K562 (cell line): ENCODE data around the gene OR4L1. TPM values are rescaled to one million over a fixed set of nuclear protein-coding genes. Genes with fewer than 3 reads are reported as not detected.

Experiments used
- ARID1B ChIP-seq: fragments of 450-650 bp; IDR thresholded peaks from 2 replicates; pipeline ENCODE4 v1.6.1; 2016; ENCODE audit warnings: antibody characterized with exemption, mild to moderate bottlenecking, inconsistent platforms
- ATF7 ChIP-seq: fragments of 450-650 bp; IDR thresholded peaks from 2 replicates; pipeline ENCODE4 v1.7.1; 2014; ENCODE audit warnings: mild to moderate bottlenecking, moderate library complexity
- EHMT2 ChIP-seq: fragments of 450-650 bp; IDR thresholded peaks from 2 replicates; pipeline ENCODE4 v1.6.1; 2018; ENCODE audit warnings: antibody characterized with exemption
- FOSL1 ChIP-seq: fragments of 200-800 bp; sonication (Bioruptor generic); conservative IDR thresholded peaks from 2 replicates; pipeline ENCODE4 v1.6.1; 2016; ENCODE audit warnings: missing genetic modification characterization, missing compliant biosample characterization
- HLTF ChIP-seq: fragments of 450-650 bp; IDR thresholded peaks from 2 replicates; pipeline ENCODE4 v1.6.1; 2016
- NFE2 ChIP-seq: IDR thresholded peaks from 2 replicates; pipeline ENCODE4 v1.6.1; 2014; ENCODE audit warnings: antibody characterized with exemption, low read depth
- SOX6 ChIP-seq: fragments of 450-650 bp; IDR thresholded peaks from 2 replicates; pipeline ENCODE4 v1.6.1; 2014; ENCODE audit warnings: mild to moderate bottlenecking
- TCF3 ChIP-seq: sonication (generic); formaldehyde crosslinking; IDR thresholded peaks from 2 replicates; pipeline ENCODE4 v1.4.0; 2020; ENCODE audit warnings: mild to moderate bottlenecking, missing genetic modification reagents
- ZNF316 ChIP-seq: fragments of 450-650 bp; IDR thresholded peaks from 2 replicates; pipeline ENCODE4 v1.6.1; 2016
- ZNF561 ChIP-seq: fragments of 450-650 bp; formaldehyde crosslinking; conservative IDR thresholded peaks from 2 replicates; pipeline ENCODE4 v1.4.0; 2020; ENCODE audit warnings: mild to moderate bottlenecking, moderate library complexity
- polyA plus RNA-seq, 8 experiments: library from polyadenylated mRNA; depleted of rRNA in 4 of 8; stranded (reverse) in 5 of 8; unstranded in 3 of 8; fragments of >200 nt; fragmentation: Nextera tagmentation in 2 of 8; fragmentation: Illumina TruSeq in 1 of 8; extraction: Ambion mirVana in 2 of 8; extraction: Trizol in 1 of 8; gene quantifications; 2 replicates each; pipeline versions ENCODE4 v1.2.1 to v1.2.3, GENCODE V29; 2011 to 2014; ENCODE audit warnings: inconsistent platforms in 1 of 8, missing spikeins in 1 of 8
- total RNA-seq, 7 experiments: library from RNA; depleted of rRNA in 6 of 7; stranded (reverse); fragments of >200 nt in 6 of 7; fragmentation: Illumina TruSeq in 2 of 7; extraction: Trizol in 2 of 7; gene quantifications; 2 replicates each; pipeline versions ENCODE4 v1.2.1 to v1.2.3, GENCODE V29; 2011 to 2021; ENCODE audit warnings: low replicate concordance in 1 of 7
- TF ChIP-seq, protein P1 (sequence below): fragments of 450-650 bp; IDR thresholded peaks from 2 replicates; pipeline ENCODE4 v1.6.1; 2016; ENCODE audit warnings: antibody characterized with exemption
- TF ChIP-seq, protein P2 (sequence below), 2 experiments: fragments of 450-650 bp; formaldehyde crosslinking in 1 of 2; IDR thresholded peaks; 2 replicates each; pipeline versions ENCODE4 v1.4.0 to v1.6.1; 2014 to 2020; ENCODE audit warnings: mild to moderate bottlenecking in 2 of 2, borderline replicate concordance in 1 of 2, low read depth in 1 of 2
- TF ChIP-seq, protein P3 (sequence below): fragments of 450-650 bp; IDR thresholded peaks from 2 replicates; pipeline ENCODE4 v1.6.1; 2017; ENCODE audit warnings: antibody characterized with exemption

OR4L1 gene
- total and polyA plus RNA-seq, 9 of the 15 experiments (the other 6 are each of a cell fraction or from before 2014, with no cell fraction given), result not detected

DNA sequence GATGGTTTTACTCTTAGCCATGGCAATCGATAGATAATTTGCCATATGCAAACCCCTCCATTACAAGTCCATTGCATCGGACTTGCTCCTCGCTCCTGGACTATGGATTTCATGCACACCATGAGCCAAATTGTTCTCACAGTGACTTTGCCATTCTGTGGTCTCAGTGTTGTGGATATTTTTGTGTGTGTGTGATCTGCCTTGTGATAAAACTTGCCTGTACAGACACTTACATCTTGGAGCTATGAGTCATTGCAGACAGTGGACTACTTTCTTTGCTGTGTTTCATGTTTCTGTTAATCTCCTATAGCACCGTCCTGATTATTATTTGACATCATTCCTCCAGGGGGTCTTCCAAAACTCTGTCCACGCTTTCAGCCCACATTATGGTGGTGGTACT lies 15.6 kb upstream of the OR4L1 start (continued):
- TF ChIP-seq SOX6 (peak; percentile 34; the same call in 1 of the 2 replicates), ARID1B (peak; percentile 72; the same call in 1 of the 2 replicates), ZNF316 (no peak), ATF7 (peak; percentile 28; the same call in 1 of the 2 replicates), NFE2 (peak; percentile 58), HLTF (no peak), EHMT2 (peak; percentile 55; the same call in 1 of the 2 replicates), TCF3 (CRISPR knock-in tag) (peak; percentile 7; the same call in 1 of the 2 replicates), ZNF561 (CRISPR knock-in tag) (no peak), FOSL1 (tag) (peak; percentile 83)
- TF ChIP-seq, protein P1, sequence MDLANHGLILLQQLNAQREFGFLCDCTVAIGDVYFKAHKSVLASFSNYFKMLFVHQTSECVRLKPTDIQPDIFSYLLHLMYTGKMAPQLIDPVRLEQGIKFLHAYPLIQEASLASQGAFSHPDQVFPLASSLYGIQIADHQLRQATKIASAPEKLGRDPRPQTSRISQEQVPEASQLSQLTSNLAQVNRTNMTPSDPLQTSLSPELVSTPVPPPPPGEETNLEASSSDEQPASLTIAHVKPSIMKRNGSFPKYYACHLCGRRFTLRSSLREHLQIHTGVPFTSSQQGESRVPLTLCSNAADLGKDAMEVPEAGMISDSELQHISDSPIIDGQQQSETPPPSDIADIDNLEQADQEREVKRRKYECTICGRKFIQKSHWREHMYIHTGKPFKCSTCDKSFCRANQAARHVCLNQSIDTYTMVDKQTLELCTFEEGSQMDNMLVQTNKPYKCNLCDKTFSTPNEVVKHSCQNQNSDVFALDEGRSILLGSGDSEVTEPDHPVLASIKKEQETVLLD, result no peak
- TF ChIP-seq, protein P2, sequence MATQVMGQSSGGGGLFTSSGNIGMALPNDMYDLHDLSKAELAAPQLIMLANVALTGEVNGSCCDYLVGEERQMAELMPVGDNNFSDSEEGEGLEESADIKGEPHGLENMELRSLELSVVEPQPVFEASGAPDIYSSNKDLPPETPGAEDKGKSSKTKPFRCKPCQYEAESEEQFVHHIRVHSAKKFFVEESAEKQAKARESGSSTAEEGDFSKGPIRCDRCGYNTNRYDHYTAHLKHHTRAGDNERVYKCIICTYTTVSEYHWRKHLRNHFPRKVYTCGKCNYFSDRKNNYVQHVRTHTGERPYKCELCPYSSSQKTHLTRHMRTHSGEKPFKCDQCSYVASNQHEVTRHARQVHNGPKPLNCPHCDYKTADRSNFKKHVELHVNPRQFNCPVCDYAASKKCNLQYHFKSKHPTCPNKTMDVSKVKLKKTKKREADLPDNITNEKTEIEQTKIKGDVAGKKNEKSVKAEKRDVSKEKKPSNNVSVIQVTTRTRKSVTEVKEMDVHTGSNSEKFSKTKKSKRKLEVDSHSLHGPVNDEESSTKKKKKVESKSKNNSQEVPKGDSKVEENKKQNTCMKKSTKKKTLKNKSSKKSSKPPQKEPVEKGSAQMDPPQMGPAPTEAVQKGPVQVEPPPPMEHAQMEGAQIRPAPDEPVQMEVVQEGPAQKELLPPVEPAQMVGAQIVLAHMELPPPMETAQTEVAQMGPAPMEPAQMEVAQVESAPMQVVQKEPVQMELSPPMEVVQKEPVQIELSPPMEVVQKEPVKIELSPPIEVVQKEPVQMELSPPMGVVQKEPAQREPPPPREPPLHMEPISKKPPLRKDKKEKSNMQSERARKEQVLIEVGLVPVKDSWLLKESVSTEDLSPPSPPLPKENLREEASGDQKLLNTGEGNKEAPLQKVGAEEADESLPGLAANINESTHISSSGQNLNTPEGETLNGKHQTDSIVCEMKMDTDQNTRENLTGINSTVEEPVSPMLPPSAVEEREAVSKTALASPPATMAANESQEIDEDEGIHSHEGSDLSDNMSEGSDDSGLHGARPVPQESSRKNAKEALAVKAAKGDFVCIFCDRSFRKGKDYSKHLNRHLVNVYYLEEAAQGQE (IDR thresholded peaks at IDR 0.05; ENCODE audit: borderline replicate concordance), result 0 out of 2 replicates have a peak, but pooled peaks have one; percentile 8
- TF ChIP-seq, protein P2 (CRISPR knock-in tag; IDR thresholded peaks at IDR 0.05; ENCODE audit: low read depth), result no peak
- TF ChIP-seq, protein P3, sequence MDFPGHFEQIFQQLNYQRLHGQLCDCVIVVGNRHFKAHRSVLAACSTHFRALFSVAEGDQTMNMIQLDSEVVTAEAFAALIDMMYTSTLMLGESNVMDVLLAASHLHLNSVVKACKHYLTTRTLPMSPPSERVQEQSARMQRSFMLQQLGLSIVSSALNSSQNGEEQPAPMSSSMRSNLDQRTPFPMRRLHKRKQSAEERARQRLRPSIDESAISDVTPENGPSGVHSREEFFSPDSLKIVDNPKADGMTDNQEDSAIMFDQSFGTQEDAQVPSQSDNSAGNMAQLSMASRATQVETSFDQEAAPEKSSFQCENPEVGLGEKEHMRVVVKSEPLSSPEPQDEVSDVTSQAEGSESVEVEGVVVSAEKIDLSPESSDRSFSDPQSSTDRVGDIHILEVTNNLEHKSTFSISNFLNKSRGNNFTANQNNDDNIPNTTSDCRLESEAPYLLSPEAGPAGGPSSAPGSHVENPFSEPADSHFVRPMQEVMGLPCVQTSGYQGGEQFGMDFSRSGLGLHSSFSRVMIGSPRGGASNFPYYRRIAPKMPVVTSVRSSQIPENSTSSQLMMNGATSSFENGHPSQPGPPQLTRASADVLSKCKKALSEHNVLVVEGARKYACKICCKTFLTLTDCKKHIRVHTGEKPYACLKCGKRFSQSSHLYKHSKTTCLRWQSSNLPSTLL, result no peak
